GM12878 (cell line): ENCODE data around the gene FAM78A. TPM values are rescaled to one million over a fixed set of nuclear protein-coding genes. Genes with fewer than 3 reads are reported as not detected.
A peak's percentile ranks its signal among the peaks of the same experiment; 100 is the strongest.

Source experiments
- ATAC-seq: fragments of 200-7000 bp; cut with Tn5 transposase; 3 replicates; pipeline ENCODE4 v1.9.1; 2020; ENCODE audit warnings: mild to moderate bottlenecking, moderate library complexity
- BruUV-seq: library from RNA; stranded (reverse); fragments of 400-500 nt; replicated peaks from 2 replicates; lab custom pipeline; 2021; lab: Mats Ljungman, UMichigan
- CTCF ChIA-PET: fragments of 300-600 bp; sonication (Branson Sonifier 250); formaldehyde crosslinking; extraction: SDS; loops from one replicate; lab custom pipeline; 2021; ENCODE audit warnings: inconsistent platforms; lab: Yijun Ruan, JAX
- POLR2A ChIA-PET: fragments of 350-600 bp; formaldehyde crosslinking; extraction: SDS; loops from one replicate; lab custom pipeline; 2021; ENCODE audit warnings: inconsistent platforms; lab: Charles Lee
- RAD21 ChIA-PET: fragments of 300-600 bp; sonication (Branson Sonifier 250); formaldehyde crosslinking; loops from one replicate; lab custom pipeline; 2023; ENCODE audit warnings: antibody characterized with exemption; ENCODE audit not compliant: unreplicated experiment; lab: Charles Lee
- SMC1A ChIA-PET: fragments of 300-600 bp; sonication (Branson Sonifier 250); formaldehyde crosslinking; loops from one replicate; lab custom pipeline; 2023; ENCODE audit not compliant: unreplicated experiment, uncharacterized antibody; lab: Charles Lee
- DNase-seq: peaks from one replicate; pipeline ENCODE4 v3.0.0-alpha.2; 2011; ENCODE audit warnings: low read depth, low spot score
- FAIRE-seq: peaks from 3 replicates; lab custom pipeline; 2011; peaks lifted over from hg19 to GRCh38; lab: Jason Lieb, UNC
- H2AFZ ChIP-seq: 2 replicates; pipeline ENCODE4 v1.6.0; 2011; ENCODE audit warnings: low read depth, low read length, control low read depth; ENCODE audit not compliant: control insufficient read depth
- H3K27ac ChIP-seq: 2 replicates; pipeline ENCODE4 v1.5.1; 2011; ENCODE audit warnings: control low read depth; ENCODE audit not compliant: control insufficient read depth, insufficient read depth
- H3K27me3 ChIP-seq, 2 experiments: replicated peaks in 1 of 2; 2 replicates each; pipeline versions ENCODE4 v1.6.0 to v1.6.1; 2011; ENCODE audit warnings: low read length in 1 of 2; ENCODE audit not compliant: control insufficient read depth in 2 of 2, insufficient read depth in 2 of 2
- H3K36me3 ChIP-seq, 2 experiments: 2 replicates each; pipeline ENCODE4 v1.5.1; 2011; ENCODE audit warnings: low read length in 1 of 2; ENCODE audit not compliant: control insufficient read depth in 2 of 2, insufficient read depth in 2 of 2
- H3K4me1 ChIP-seq: 2 replicates; pipeline ENCODE4 v1.6.1; 2011; ENCODE audit warnings: mild to moderate bottlenecking, low read length, moderate library complexity, mixed read lengths; ENCODE audit not compliant: control insufficient read depth, insufficient read depth
- H3K4me2 ChIP-seq: 2 replicates; pipeline ENCODE4 v1.6.0; 2011; ENCODE audit warnings: control low read depth; ENCODE audit not compliant: control insufficient read depth, insufficient read depth
- H3K4me3 ChIP-seq: fragments of 200-600 bp; sonication (generic); 2 replicates; pipeline ENCODE4 v1.5.1; 2016
- H3K79me2 ChIP-seq: 2 replicates; pipeline ENCODE4 v1.6.0; 2011; ENCODE audit warnings: low read length; ENCODE audit not compliant: control insufficient read depth, insufficient read depth
- H3K9ac ChIP-seq: 2 replicates; pipeline ENCODE4 v1.8.0; 2011; ENCODE audit warnings: low read length, control low read depth, mixed read lengths; ENCODE audit not compliant: control insufficient read depth, insufficient read depth
- H3K9me3 ChIP-seq: replicated peaks from 3 replicates; pipeline ENCODE4 v1.5.1; 2011; ENCODE audit warnings: mild to moderate bottlenecking, low read length; ENCODE audit not compliant: control insufficient read depth, insufficient read depth
- H4K20me1 ChIP-seq: 2 replicates; pipeline ENCODE4 v1.6.0; 2011; ENCODE audit not compliant: control insufficient read depth, insufficient read depth
- ATF3 ChIP-seq: IDR thresholded peaks from 2 replicates; pipeline ENCODE4 v1.6.1; 2011; ENCODE audit warnings: low read depth, mild to moderate bottlenecking, low read length, moderate library complexity, borderline replicate concordance; ENCODE audit errors: extremely low read depth
- BACH1 ChIP-seq: fragments of 450-650 bp; IDR thresholded peaks from 2 replicates; pipeline ENCODE4 v1.6.1; 2017; ENCODE audit warnings: mild to moderate bottlenecking, borderline replicate concordance
- BRCA1 ChIP-seq: IDR thresholded peaks from 2 replicates; pipeline ENCODE4 v1.6.1; 2011; ENCODE audit warnings: low read depth, low read length, improper control_type of control experiment
- CREM ChIP-seq: IDR thresholded peaks from 2 replicates; pipeline ENCODE4 v1.6.1; 2014; ENCODE audit warnings: antibody characterized with exemption, low read depth
- EP300 ChIP-seq, 2 experiments: fragments of 150-350 bp in 1 of 2; IDR thresholded peaks; 2 replicates each; pipeline ENCODE4 v1.6.1; 2011 to 2012; ENCODE audit warnings: low read depth in 2 of 2, low read length in 2 of 2, borderline replicate concordance in 1 of 2, improper control_type of control experiment in 1 of 2, inconsistent platforms in 1 of 2; ENCODE audit not compliant: control insufficient read depth in 1 of 2
- FOS ChIP-seq: IDR thresholded peaks from 3 replicates; pipeline ENCODE4 v1.6.1; 2011; ENCODE audit warnings: borderline replicate concordance; ENCODE audit not compliant: insufficient read length; ENCODE audit errors: extremely low read depth
- IKZF2 ChIP-seq, 2 experiments: fragments of 450-650 bp; IDR thresholded peaks; 2 replicates each; pipeline ENCODE4 v1.6.1; 2017; ENCODE audit warnings: mild to moderate bottlenecking in 2 of 2, moderate library complexity in 2 of 2
- MEF2A ChIP-seq: IDR thresholded peaks from 2 replicates; pipeline ENCODE4 v1.6.1; 2011; ENCODE audit warnings: low read depth, mild to moderate bottlenecking, low read length, moderate library complexity; ENCODE audit not compliant: insufficient read depth
- MEF2B ChIP-seq: fragments of 450-650 bp; IDR thresholded peaks from 2 replicates; pipeline ENCODE4 v1.6.1; 2018; ENCODE audit warnings: mild to moderate bottlenecking, moderate library complexity; ENCODE audit not compliant: partially characterized antibody, poor library complexity, severe bottlenecking
- SREBF2 ChIP-seq: IDR thresholded peaks from 2 replicates; pipeline ENCODE4 v1.6.1; 2012; ENCODE audit warnings: mild to moderate bottlenecking, low read length
- STAT3 ChIP-seq: IDR thresholded peaks from 2 replicates; pipeline ENCODE4 v1.6.1; 2011; ENCODE audit warnings: low read depth, low read length, improper control_type of control experiment
- TCF12 ChIP-seq: IDR thresholded peaks from 2 replicates; pipeline ENCODE4 v1.6.1; 2011; ENCODE audit warnings: low read depth, mild to moderate bottlenecking, low read length
- TCF7 ChIP-seq: IDR thresholded peaks from 2 replicates; pipeline ENCODE4 v1.6.1; 2014; ENCODE audit warnings: antibody characterized with exemption, borderline replicate concordance
- WRNIP1 ChIP-seq: IDR thresholded peaks from 2 replicates; pipeline ENCODE4 v1.6.1; 2011; ENCODE audit warnings: low read depth, low read length, improper control_type of control experiment, borderline replicate concordance
- YY1 ChIP-seq: IDR thresholded peaks from 2 replicates; pipeline ENCODE4 v1.6.1; 2011; ENCODE audit warnings: low read depth, mild to moderate bottlenecking, low read length
- ZNF622 ChIP-seq: fragments of 450-650 bp; IDR thresholded peaks from 2 replicates; pipeline ENCODE4 v1.6.1; 2017; ENCODE audit warnings: mild to moderate bottlenecking, inconsistent platforms
- WGBS: methylation state at CpG from one replicate; pipeline ENCODE4 v1.1.6; 2016; ENCODE audit warnings: low lambda C conversion rate; ENCODE audit not compliant: insufficient replicate concordance, insufficient coverage; ENCODE audit errors: missing lambda C conversion rate; 5-methylcytosine and 5-hydroxymethylcytosine counted together
- in situ Hi-C: fragments of 300-500 bp; cut with MboI; formaldehyde crosslinking; loops from 9 replicates; pipeline ENCODE4 v1.14.3; 2018; ENCODE audit warnings: mixed read lengths
- intact Hi-C: fragments of 100-400 bp; cut with micrococcal nuclease; formaldehyde crosslinking; loops from one replicate; pipeline ENCODE4 v1.14.2; 2022; ENCODE audit not compliant: unreplicated experiment
- polyA plus RNA-seq, 11 experiments: library from polyadenylated mRNA; depleted of rRNA in 4 of 11; unstranded in 6 of 11; stranded (reverse) in 5 of 11; fragments of >200 nt; fragmentation: Nextera tagmentation in 4 of 11; fragmentation: Illumina TruSeq in 1 of 11; extraction: Ambion mirVana in 4 of 11; extraction: Trizol in 1 of 11; gene quantifications; 1 replicate in 1 of 11; 2 replicates in 10 of 11; pipeline versions ENCODE4 v1.2.1 to v1.2.3, GENCODE V29; 2011 to 2016; ENCODE audit warnings: inconsistent platforms in 2 of 11, missing spikeins in 2 of 11, low read depth in 1 of 11
- total RNA-seq, 4 experiments: library from RNA; depleted of rRNA in 3 of 4; stranded (reverse); fragments of >200 nt in 3 of 4; fragmentation: Illumina TruSeq in 1 of 4; extraction: Trizol in 1 of 4; gene quantifications; 2 replicates each; pipeline versions ENCODE4 v1.2.1 to v1.2.3, GENCODE V29; 2013 to 2021

Gene FAM78A
- total and polyA plus RNA-seq, 10 of the 15 experiments (the other 5 are each of a cell fraction or from before 2014, with no cell fraction given), result 0.18 to 32.5 (median 12.2) TPM

- in situ Hi-C loops, result loop anchor here (25.0 kb wide), 2 partner anchors 1417 to 1883 kb away; partner anchors contain the start of genes C9orf78 and USP20
- Histone ChIP-seq H3K4me1 (peaks cover 48% of the 10 kb centered on the region), H3K79me2 (peaks cover 8% of the 10 kb centered on the region), H4K20me1 (no peaks in the 10 kb centered on the region), H3K36me3 (peaks cover 7 to 13% of the 10 kb centered on the region in 2 experiments; a peak in 3 of 4 replicates), H3K9me3 (no peaks in the 10 kb centered on the region), H3K9ac (peak overlapping the region; percentile 65; the same call in 1 of the 2 replicates), H3K27ac (peak overlapping the region; percentile 98), H3K4me3 (no peak overlapping the region), H3K4me2 (peak overlapping the region; percentile 98), H2AFZ (no peak overlapping the region), H3K27me3 (no peaks in the 10 kb centered on the region)
- 88% methylated on average over 14 of the region's 14 CpGs for WGBS
- SMC1A ChIA-PET, result interaction anchor here (1.0 to 7.8 kb wide), 3 partner anchors 14 to 77 kb away, joined by 3 to 154 read pairs (median 3); partner anchors contain the start of gene FAM78A
- CTCF ChIA-PET, result interaction anchor here (3.1 to 11.0 kb wide), 2 partner anchors 18 to 24 kb away, joined by 10 to 151 read pairs; partner anchors contain the start of gene FAM78A
- RAD21 ChIA-PET, result interaction anchor here (1.5 to 9.6 kb wide), 5 partner anchors 9 to 82 kb away, joined by 3 to 181 read pairs (median 9); partner anchors contain the start of gene FAM78A
- FAIRE-seq (no peak), DNase-seq (no peak), ATAC-seq (no peak)
- BruUV-seq, result no TSS peak
- intact Hi-C loops, result no loop called here
- TF ChIP-seq WRNIP1 (no peak), ATF3 (no peak), TCF12 (no peak), EP300 (IDR thresholded peaks at IDR 0.05; ENCODE audit: borderline replicate concordance in 1 of 2, control insufficient read depth in 1 of 2, low read depth in 2 of 2, low read length in 2 of 2) (no peak), YY1 (no peak), BACH1 (no peak), IKZF2 (IDR thresholded peaks at IDR 0.05) (no peak), SREBF2 (no peak), CREM (no peak), FOS (no peak), BRCA1 (no peak), MEF2B (no peak), TCF7 (no peak), MEF2A (no peak), STAT3 (no peak), ZNF622 (no peak)
- POLR2A ChIA-PET, result interaction anchor here (0.6 to 13.4 kb wide), 4 partner anchors 17 to 59 kb away, joined by 3 to 267 read pairs (median 6); partner anchors contain the start of gene FAM78A
Observed at GRCh38 chr9:131254626-131255025, 21.7 kb downstream of the FAM78A start.
